Glomerular endothelial cell (primary cell): ENCODE measurements around the gene MELK. TPM values are rescaled to one million over a fixed set of nuclear protein-coding genes. Genes with fewer than 3 reads are reported as not detected.

ENCODE experiments used
- total RNA-seq: library from RNA; depleted of rRNA; stranded (reverse); fragments of >200 nt; gene quantifications from 2 replicates; pipeline ENCODE4 v1.2.3, GENCODE V29; 2015

Gene MELK
- total RNA-seq, 1 donor from 2014 or later = 14.7 TPM

Other genes starting within 250 kb of the MELK start
- gene RNF38, start 172.6 kb upstream of the MELK start, total RNA-seq = 26.4 and 27.7 TPM in 2 replicates